OCI-LY7 (cell line): ENCODE data around the gene WNT10A.

Source experiments
- CTCF ChIP-seq: fragments of 200-600 bp; sonication (generic); conservative IDR thresholded peaks from 2 replicates; pipeline ENCODE4 v1.5.1; 2014; ENCODE audit warnings: mild to moderate bottlenecking, antibody characterized with exemption, low read length, moderate library complexity, mixed read lengths
- EZH2phosphoT487 ChIP-seq: fragments of 200-600 bp; sonication (generic); IDR thresholded peaks from 2 replicates; pipeline ENCODE4 v1.6.1; 2018; ENCODE audit warnings: low read depth, borderline replicate concordance, mild to moderate bottlenecking, mixed run types, antibody characterized with exemption, low read length, moderate library complexity, mixed read lengths

DNA sequence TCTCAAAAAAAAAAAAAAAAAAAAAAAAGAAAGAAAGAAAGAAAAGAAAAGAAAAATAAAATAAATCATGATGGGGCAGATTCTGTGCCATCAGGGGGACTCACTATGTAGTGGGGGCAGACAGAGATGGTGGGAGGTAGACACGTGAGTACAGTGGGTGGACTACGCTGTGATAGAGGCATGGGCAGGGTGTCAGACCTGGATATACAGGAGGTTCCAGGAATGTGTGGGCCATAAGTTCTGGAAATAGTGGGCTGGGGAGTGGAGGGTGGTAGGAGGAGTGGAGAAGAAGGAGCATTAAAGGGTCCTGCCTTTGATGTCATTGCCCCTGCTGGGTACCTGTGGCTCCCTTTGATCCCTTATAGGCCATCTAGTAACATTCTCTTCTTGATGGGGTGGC, 29.9 kb upstream of the WNT10A start:
- TF ChIP-seq CTCF (no peak), EZH2phosphoT487 (no peak)
